Stimulated activated CD8-positive, alpha-beta memory T cell treated with anti-CD3 and anti-CD28 coated beads, Interleukin-7, amount 100 ng/mL, for 48 hours (primary cell): ENCODE measurements around the gene LNX1.

Experiments used
- DNase-seq, 2 donors: peaks; one replicate each; pipeline ENCODE4 v3.0.0-alpha.2; 2020; ENCODE audit warnings: low read depth in 1 of 2; ENCODE audit errors: extremely low read depth in 1 of 2

The LNX1 gene

GRCh38 chr4:53591372-53591892 lies at the start of gene LNX1:
Gene LNX1 (minus strand): TSS chr4:53591486. CDS start chr4:53574002, 17,484 bp downstream.
- no peak for DNase-seq

- no peak for DNase-seq
These were observed 49.5 kb upstream of the LNX1 start for GRCh38 chr4:53640576-53641453.

- no peak for DNase-seq
These were observed 47.6 kb upstream of the LNX1 start for GRCh38 chr4:53638919-53639318.

- DNase-seq, result no peak
These were observed 46.1 kb upstream of the LNX1 start for GRCh38 chr4:53637348-53637747.

- no peak for DNase-seq
These were observed 44.6 kb upstream of the LNX1 start for GRCh38 chr4:53635697-53636483.

GRCh38 chr4:53633608-53634007 lies 42.3 kb upstream of the LNX1 start:
- no peak for DNase-seq

GRCh38 chr4:53629296-53629695 lies 38.0 kb upstream of the LNX1 start:
- DNase-seq, result no peak

GRCh38 chr4:53626491-53626890 lies 35.2 kb upstream of the LNX1 start:
- no peak for DNase-seq

GRCh38 chr4:53625888-53626287 lies 34.6 kb upstream of the LNX1 start:
- no peak for DNase-seq

- DNase-seq, result no peak
These were observed 31.5 kb upstream of the LNX1 start for GRCh38 chr4:53622739-53623151.

GRCh38 chr4:53620956-53621355 lies 29.7 kb upstream of the LNX1 start:
- DNase-seq, result no peak

- no peak for DNase-seq
These were observed 28.1 kb upstream of the LNX1 start for GRCh38 chr4:53619431-53619830.

- DNase-seq, result no peak
These were observed 27.0 kb upstream of the LNX1 start for GRCh38 chr4:53618321-53618720.

- DNase-seq, result no peak
These were observed 25.9 kb upstream of the LNX1 start for GRCh38 chr4:53617101-53617680.

- no peak for DNase-seq
These were observed 24.9 kb upstream of the LNX1 start for GRCh38 chr4:53616219-53616618.

- no peak for DNase-seq
These were observed 23.3 kb upstream of the LNX1 start for GRCh38 chr4:53614591-53614990.

GRCh38 chr4:53613428-53613827 lies 22.1 kb upstream of the LNX1 start:
- DNase-seq, result no peak

GRCh38 chr4:53608649-53609048 lies 17.4 kb upstream of the LNX1 start:
- DNase-seq, result no peak

- no peak for DNase-seq
These were observed 17.0 kb upstream of the LNX1 start for GRCh38 chr4:53608242-53608641.

- DNase-seq, result no peak
These were observed 14.5 kb upstream of the LNX1 start for GRCh38 chr4:53605783-53606182.

GRCh38 chr4:53602390-53602789 lies 11.1 kb upstream of the LNX1 start:
- DNase-seq, result no peak
